HG03521 (cell line): ENCODE results near the gene SAAL1.
A peak's percentile ranks its signal among the peaks of the same experiment; 100 is the strongest.
"Not testable (repeated sequence)": the region's sequence is repeated elsewhere in the genome, so short reads cannot be mapped to it uniquely, and the experiment has no call there.

Source experiments
- ATAC-seq: cut with Tn5 transposase; IDR thresholded peaks from one replicate; pipeline ENCODE4 v1.9.1; 2021; ENCODE audit warnings: mild to moderate bottlenecking, moderate library complexity; ENCODE audit not compliant: unreplicated experiment

The SAAL1 gene, protein sequence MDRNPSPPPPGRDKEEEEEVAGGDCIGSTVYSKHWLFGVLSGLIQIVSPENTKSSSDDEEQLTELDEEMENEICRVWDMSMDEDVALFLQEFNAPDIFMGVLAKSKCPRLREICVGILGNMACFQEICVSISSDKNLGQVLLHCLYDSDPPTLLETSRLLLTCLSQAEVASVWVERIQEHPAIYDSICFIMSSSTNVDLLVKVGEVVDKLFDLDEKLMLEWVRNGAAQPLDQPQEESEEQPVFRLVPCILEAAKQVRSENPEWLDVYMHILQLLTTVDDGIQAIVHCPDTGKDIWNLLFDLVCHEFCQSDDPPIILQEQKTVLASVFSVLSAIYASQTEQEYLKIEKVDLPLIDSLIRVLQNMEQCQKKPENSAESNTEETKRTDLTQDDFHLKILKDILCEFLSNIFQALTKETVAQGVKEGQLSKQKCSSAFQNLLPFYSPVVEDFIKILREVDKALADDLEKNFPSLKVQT

DNA sequence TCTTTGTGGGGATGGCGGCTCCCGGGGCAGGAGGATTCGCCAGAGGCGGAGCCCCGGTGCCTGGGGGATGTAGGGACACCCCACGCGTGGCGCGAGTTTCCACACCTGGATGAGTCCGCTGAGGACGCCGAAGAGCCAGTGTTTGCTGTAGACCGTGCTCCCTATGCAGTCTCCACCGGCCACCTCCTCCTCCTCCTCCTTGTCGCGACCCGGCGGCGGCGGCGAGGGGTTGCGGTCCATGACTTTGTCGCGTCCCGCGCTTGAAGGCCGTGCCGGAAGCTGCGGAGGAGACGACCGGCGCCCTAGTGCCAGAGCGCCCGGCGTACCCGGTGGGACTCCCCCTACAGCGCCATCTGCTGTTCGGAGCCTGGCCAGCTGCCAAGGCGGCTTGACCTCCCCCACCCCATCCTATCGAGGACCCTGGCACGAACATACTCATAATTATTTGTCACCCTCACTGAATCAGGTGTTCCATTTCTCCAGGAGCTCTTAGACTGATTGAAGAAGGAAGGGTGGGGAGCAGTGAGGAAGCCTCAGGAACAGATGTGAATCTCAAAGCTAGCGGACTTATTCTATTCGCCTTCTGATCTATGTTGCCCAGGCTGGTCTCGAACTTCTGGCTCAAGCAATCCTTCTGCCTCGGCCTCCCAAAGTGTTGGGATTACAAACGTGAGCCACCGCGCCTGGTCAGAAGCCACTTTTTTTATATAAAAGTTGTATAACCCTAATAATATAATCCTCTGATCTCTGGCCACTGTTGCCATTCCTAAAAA, at the start of gene SAAL1:
SAAL1 (minus strand) TSS at position 281 of the 773 bp plus-strand sequence; CDS start at position 240, 41 bp downstream.
- peak; percentile 97 for ATAC-seq

DNA sequence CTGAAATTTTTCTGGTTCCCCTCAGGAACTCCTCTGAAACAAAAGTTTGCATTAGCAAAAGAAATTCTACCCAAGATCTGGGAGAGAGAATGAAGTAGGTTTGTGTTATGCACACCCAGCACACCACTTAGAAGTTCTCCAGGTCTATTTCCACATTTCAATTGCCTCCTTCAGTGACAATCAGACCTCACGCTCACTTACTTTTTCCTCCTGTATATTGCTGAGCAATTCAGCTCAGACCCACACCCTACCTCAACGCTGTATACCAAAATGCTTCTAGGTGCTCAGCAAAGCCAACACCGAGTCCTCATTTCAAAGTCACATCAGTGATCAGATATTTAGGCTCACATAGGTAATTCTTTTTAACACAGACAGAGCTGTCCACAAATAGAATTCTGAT, 45.7 kb upstream of the SAAL1 start:
- no peak for ATAC-seq

DNA sequence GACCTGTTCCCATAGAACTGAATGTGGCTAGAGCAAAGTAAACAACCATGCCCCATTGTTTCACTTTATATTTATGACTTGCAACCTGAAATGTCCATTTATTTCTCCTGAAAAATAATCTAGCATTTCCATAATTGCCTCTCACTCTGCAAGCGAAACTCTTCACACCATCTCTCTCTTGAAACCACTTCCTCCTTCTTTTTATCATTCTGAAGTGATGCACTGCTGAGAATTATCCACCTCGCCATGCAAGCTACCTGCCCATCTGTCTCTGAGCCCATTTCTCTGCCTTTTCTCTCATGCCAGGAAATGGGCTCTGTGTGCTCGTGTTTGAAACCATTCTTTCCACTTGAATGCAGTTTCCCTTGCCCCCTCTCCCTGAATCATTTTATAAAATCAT, 40.0 kb upstream of the SAAL1 start:
- no peak for ATAC-seq

DNA sequence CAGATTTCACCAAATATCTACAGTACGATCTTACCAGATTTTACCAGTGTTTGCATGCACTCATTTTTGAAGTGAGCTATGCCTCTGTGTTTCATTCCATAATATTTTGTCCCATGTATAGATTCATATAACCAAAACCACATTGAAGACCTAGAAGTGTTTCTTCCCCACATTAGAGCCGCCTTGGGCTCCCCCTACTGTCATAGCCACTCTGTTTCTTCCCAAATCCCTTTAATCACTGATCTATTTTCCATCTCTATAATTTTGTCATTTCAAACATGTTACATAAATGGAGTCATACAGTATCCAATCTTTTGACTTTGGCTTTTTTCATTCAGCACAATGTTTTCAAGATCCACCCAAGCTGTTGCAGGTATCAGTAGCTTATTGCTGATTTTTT, 39.1 kb upstream of the SAAL1 start:
- no peak for ATAC-seq

DNA sequence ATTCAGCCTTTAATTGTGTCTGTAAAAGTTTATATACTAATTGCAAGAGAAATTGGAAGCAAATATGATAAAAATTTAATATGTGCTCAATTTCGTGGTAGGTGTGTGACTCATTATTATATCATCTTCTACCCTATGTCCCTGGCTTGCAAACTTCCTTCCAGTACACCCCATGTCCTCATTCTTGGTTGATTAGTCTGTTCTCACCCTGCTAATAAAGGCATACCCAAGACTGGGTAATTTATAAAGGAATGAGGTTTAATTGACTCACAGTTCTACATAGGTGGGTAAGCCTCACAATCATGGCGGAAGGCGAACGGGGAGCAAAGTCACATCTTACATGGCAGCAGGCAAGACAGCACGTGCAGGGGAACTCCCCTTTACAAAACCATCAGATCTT, 38.4 kb upstream of the SAAL1 start:
- no peak for ATAC-seq

DNA sequence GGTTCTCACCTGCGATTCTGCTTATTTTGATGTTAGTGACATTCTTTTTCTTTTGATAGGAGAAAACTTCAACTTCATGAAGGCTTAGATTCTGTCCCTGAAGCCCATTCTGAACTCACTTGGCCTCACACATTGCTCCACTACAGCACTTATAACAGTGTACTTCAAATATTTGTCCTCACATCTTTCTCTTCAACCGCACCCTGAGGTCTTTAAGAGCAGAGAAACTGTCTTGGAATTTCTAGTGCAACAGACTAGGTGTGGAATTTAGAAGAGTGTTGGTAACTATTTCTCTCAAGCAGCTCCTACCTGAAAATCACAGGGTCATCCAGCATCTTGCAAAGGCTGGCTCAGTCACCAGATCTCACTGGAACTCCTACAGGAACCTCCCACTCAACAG, 34.3 kb upstream of the SAAL1 start:
- no peak for ATAC-seq

DNA sequence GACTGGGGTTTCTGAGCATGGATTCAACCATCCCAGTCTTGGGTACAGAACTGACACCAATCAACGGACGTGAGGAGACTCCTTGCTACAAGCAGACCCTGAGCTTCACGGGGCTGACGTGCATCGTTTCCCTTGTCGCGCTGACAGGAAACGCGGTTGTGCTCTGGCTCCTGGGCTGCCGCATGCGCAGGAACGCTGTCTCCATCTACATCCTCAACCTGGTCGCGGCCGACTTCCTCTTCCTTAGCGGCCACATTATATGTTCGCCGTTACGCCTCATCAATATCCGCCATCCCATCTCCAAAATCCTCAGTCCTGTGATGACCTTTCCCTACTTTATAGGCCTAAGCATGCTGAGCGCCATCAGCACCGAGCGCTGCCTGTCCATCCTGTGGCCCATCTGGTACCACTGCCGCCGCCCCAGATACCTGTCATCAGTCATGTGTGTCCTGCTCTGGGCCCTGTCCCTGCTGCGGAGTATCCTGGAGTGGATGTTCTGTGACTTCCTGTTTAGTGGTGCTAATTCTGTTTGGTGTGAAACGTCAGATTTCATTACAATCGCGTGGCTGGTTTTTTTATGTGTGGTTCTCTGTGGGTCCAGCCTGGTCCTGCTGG, 31.4 kb upstream of the SAAL1 start:
- no peak for ATAC-seq

DNA sequence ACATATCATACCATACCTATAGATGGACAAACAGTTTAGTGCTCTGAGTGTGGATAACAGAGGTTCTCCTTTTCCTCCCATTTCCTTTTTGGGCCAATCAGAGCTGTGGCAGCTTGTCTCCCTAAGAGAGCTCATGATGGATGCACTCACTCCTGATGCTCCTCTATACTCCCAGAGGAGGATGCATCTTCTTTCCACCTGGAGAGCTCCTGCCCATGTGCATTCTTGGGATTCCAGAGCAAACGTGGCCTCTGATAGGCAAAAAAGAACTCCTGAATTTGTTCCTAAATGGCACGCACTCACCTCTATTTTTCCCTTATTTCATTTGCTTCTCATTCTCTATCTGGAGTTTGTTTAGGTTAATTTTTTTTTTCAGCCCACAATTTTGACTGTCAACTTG, 29.4 kb upstream of the SAAL1 start:
- no peak for ATAC-seq

DNA sequence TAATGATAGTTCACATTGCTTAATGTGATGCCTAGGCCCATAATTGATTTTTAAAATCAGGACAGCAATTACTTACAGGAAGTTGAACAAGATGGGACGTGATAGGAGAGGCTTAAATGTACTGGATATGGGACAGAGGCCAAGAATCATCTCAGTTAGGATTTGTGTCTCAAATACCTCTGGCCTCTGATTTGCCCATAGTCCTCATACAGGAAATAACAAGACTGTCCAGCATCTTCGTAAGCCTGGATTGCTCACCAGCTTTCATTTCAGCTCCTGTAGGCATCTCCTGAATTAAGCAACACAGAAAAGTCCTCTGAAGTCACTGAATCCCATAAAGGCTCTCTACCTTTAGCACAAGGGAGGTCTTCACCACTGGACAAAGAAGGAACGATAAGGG, 26.5 kb upstream of the SAAL1 start, which contains the start of gene MRGPRX3:
MRGPRX3 (plus strand) TSS at position 231 of the 400 bp plus-strand sequence. CDS start 4,632 bp downstream, outside the sequence.
- ATAC-seq, result no peak

DNA sequence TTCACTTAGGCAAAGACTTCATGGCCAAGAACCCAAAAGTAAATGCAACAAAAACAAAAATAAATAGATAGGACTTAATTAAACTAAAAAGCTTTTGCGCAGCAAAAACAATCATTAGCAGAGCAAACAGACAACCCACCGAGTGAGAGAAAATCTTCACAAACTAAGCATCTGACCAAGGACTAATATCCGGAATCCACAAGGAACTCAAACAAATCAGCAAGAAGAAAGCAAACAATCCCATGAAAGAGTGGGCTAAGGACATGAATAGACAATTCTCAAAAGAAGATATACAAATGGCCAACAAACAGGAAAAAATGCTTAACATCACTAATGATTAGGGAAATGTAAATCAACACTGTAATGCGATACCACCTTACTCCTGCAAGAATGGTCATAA, 25.2 kb upstream of the SAAL1 start:
- not testable (repeated sequence) for ATAC-seq

DNA sequence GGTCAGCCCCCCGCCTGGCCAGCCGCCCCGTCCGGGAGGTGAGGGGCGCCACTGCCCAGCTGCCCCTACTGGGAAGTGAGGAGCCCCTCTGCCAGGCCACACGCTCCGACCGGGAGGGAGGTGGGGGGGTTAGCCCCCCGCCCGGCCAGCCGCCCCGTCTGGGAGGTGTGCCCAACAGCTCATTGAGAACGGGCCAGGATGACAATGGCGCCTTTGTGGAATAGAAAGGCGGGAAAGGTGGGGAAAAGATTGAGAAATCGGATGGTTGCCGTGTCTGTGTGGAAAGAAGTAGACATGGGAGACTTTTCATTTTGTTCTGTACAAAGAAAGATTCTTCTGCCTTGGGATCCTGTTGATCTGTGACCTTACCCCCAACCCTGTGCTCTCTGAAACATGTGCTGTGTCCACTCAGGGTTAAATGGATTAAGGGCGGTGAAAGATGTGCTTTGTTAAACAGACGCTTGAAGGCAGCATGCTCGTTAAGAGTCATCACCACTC, 15.5 kb upstream of the SAAL1 start:
- ATAC-seq, result not testable (repeated sequence)

DNA sequence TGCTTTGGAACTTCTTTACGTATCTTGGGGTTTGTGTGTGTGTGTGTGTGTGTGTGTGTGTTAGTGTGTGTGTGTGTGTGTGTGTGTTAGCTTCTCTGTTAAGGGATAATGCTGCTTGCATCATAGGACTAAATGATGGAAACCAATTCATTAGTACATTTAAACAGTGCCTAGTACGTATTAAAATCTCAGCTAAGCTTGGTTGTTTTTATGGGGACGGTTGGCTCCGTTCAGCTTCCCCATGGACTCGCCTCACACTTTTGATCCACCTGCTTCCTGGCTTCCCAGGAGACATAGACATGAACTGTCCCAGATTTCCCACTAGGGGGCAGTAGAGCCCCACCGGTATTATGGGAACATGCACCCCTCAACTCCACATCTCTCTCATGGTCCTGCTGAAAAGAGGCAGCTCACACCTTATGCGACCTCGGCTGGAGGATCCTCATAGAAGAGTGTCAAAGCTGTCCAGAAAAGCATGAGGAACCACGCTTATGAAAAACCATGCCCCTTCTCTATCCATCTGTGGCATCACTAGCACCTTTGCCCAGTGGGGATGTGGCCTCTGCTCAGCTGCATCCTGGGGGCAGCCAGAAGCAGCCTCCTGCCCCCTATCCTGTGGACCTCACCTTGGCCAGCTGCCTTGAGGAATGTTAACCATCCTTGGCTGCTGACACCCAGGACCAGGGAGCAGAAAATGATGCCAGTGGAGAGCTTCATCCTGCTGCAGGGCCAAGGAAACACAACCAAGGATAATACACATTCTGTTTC, 9.7 kb upstream of the SAAL1 start:
- ATAC-seq, result peak; percentile 78

DNA sequence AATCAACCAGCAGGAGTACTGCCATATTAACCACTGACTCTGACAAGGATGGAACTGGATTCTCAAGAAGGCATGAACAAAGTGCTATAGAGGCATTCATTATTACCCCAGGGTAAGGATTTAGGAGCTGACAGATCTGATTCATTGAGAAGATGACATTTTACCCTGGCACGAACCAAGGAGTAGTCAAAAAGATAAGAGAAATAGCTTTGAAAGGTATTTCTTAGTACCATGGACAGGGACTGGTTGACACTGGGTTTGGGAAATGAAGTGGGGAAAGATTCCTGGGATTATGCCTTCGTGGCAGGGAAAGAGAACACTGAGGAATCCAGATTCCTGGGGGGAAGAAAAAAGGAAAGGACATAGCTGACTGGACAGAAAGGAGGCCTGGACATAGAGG, 5.1 kb upstream of the SAAL1 start:
- ATAC-seq, result no peak

DNA sequence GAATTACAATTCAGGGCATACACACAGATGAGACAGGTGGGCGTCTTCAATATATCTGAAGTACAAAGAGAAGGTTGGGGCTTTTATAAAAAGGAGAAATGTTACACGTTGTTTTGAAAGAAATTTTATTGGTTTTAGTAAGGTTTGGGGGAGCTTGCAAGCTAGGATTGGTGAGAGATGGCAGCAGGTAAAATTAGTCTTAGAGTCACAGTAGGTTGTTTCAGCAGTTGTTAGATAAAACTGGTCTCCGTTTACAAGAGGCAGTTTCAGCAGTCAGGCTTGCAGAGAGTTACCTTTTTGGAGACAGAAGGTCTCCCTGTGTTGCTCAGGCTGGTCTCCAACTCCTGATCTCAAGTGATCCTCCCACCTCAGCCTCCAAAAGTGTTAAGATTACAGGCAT, 2.4 kb upstream of the SAAL1 start:
- ATAC-seq, result no peak

DNA sequence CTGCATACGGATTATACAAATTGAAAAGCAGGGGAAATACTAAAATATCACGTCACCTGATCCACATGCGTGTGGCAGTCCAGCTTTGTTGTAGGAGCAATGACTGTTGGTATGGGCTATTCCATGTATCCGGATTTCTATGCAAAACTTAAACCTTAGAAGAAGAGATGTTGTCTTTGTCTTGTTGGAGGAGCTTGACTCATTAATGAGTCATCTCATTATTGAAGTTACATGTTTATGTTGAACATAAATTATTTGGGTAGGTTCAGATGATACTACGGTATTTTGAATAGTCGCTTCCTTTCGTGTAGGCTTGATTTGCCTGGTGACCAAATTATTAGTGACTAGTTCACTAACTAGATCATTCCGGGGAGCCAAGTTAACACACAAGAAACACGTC, 806 bp upstream of the SAAL1 start:
- no peak for ATAC-seq

DNA sequence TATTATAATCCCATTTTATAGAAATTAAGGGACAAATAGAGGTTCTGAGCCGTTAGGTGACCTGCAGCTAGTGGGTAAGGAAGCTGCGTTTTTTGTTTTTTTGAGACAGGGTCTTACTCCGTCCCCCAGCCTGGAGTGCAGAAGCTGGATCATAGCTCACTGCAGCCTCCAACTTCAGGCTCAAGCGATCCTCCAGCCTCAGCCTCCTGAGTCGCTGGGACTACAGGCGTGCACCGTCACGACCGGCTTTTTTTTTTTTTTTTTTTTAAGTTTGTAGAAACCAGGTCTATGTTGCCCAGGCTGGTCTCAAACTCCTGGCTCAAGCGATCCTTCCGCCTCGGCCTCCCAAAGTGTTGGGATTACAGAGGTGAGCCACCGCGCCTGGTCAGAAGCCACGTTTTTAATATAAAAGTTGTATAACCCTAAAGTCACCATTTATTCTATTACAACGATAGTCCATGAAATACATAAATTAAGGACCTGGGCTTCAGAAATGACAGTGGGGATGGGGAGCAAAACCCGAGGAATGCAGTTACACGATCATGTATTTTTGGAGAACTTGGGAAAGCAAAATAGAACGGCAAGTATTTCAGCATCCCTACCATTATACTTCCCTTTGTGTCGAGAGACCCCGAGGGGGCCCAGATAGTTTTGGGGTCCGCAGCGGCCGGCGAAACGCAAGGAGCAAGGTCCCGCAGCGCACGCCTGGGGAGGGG, 638 bp downstream of the SAAL1 start:
- no peak for ATAC-seq

DNA sequence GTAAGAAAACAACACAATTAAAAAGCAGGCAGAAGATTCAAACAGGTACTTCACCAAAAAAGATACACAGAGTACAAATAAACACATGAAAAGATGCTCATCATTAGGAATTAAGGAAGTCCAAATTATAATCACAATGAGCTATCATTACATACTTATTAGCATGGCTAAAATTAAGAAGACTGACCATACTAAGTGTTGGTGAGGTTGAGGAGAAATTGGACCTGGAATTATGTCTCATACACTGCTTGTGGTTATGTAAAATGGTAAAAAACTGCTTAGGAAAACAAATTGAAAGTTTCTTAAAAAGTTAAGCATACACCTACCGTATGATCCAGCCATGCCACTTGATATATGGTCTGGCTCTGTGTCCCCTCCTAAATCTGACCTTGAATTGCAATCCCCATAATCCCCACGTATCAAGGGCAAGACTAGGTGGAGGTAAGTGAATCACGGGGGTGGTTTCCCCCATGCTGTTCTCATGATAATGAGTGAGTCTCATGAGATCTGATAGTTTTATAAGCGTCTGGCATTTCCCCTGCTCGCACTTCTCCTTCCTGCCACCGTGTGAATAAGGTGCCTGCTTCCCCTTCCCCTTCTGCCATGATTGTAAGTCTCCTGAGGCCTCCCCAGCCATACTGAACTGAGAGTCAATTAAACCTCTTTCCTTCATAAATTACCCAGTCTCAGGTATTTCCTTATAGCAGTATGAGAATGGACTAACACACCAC, 4.8 kb downstream of the SAAL1 start:
- ATAC-seq, result no peak

DNA sequence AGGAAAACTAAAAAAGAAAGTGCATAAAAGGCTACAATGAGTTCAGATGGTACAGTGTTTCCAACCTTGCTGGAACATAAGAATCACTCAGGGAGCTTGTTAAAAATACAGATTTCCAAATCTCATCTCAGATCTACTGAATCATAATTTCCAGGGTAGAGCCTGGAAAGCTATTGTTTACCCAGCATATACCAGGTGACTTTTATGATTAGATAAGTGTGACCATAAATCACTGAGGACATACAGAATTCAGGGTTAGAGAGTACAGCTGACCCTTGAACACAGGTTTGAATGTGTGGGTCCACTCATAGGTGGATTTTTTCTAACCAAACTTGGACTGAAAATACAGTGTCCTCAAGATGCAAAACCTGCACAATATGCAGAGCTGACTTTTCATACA, 11.9 kb downstream of the SAAL1 start:
- no peak for ATAC-seq

DNA sequence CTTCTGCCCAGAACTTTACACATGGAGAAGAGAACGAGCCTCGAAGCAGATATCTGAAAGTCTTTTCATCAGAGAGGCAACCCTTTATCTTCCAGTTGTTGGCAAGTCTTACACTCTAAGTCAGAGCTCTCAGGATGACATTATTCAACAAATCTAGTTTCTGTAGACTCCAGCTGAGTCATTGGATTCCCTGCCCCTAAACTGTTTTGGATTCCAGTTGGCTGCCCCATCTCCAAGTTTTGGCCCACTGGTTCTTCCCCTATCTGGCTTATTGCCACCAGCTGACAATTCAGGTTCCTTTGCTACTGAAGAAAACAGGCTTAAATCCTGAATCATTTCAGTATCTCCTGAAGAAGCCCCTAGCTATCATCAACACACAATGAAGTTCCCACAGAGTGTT, 14.2 kb downstream of the SAAL1 start:
- no peak for ATAC-seq
